Measurements from ENCODE around the gene SFXN2. TPM values are rescaled to one million over a fixed set of nuclear protein-coding genes. Genes with fewer than 3 reads are reported as not detected.

Gene SFXN2
- total and polyA plus RNA-seq, 8 donors = 5.6 to 21.6 (median 10.0) TPM

GRCh38 chr10:102673819-102674511, 40.5 kb upstream of the SFXN2 start:
- intact Hi-C loops (cut with DNase I) = no loop called here
- WGBS, 2 donors = 43 to 44% methylated on average over 19 of the region's 19 CpGs
- Histone ChIP-seq H3K4me3 (peak overlapping the region in 1 of 4 donors; percentile 11), H3K9me3 (no peaks in the 10 kb centered on the region), H3K4me1 (peaks cover 4 to 29% (median 12%) of the 10 kb centered on the region in 3 donors), H3K27me3 (no peaks in the 10 kb centered on the region), H3K27ac (peak overlapping the region in 2 of 4 donors; percentile 24 to 53), H3K36me3 (no peaks in the 10 kb centered on the region)
- FAIRE-seq (no peak), DNase-seq (peak in 2 of 6 donors; percentile 49 to 55), ATAC-seq (peak in 3 of 4 donors; percentile 2 to 41 (median 20))
- no peak for TF ChIP-seq CTCF (IDR thresholded peaks at IDR 0.05)

GRCh38 chr10:102674566-102674965, 39.9 kb upstream of the SFXN2 start:
- H3K27me3 ChIP-seq = no peaks in the 10 kb centered on the region
- peak overlapping the region in 2 of 4 donors; percentile 24 to 53 for H3K27ac ChIP-seq
- peaks cover 0 to 23% (median 12%) of the 10 kb centered on the region in 3 donors for H3K4me1 ChIP-seq
- no peak overlapping the region for H3K4me3 ChIP-seq
- ATAC-seq = no peak
- no peaks in the 10 kb centered on the region for H3K36me3 ChIP-seq
- H3K9me3 ChIP-seq = no peaks in the 10 kb centered on the region
- intact Hi-C loops (cut with DNase I) = no loop called here
- WGBS, 2 donors = 75 to 81% methylated on average over 2 of the region's 2 CpGs
- peak in 1 of 6 donors; percentile 4 for DNase-seq
- FAIRE-seq = no peak
- TF ChIP-seq CTCF (IDR thresholded peaks at IDR 0.05) = no peak

GRCh38 chr10:102675011-102675665, 39.3 kb upstream of the SFXN2 start:
- FAIRE-seq = no peak
- 65 to 68% methylated on average over 8 of the region's 8 CpGs for WGBS, 2 donors
- Histone ChIP-seq H3K4me3 (no peak overlapping the region), H3K9me3 (no peaks in the 10 kb centered on the region), H3K27ac (peak overlapping the region in 2 of 4 donors; percentile 51 to 53), H3K4me1 (peaks cover 0 to 17% (median 12%) of the 10 kb centered on the region in 3 donors), H3K36me3 (no peaks in the 10 kb centered on the region), H3K27me3 (no peaks in the 10 kb centered on the region)
- peak in 1 of 6 donors; percentile 24 for DNase-seq
- TF ChIP-seq CTCF (IDR thresholded peaks at IDR 0.05) = no peak
- ATAC-seq = no peak
- intact Hi-C loops (cut with DNase I) = no loop called here

GRCh38 chr10:102675666-102676533, 38.5 kb upstream of the SFXN2 start:
- intact Hi-C loops (cut with DNase I) = no loop called here

More at GRCh38 chr10:102675666-102676533, 38.5 kb upstream of the SFXN2 start:
- Histone ChIP-seq H3K27ac (peak overlapping the region in 2 of 4 donors; percentile 51 to 53), H3K9me3 (no peaks in the 10 kb centered on the region), H3K27me3 (no peaks in the 10 kb centered on the region), H3K36me3 (no peaks in the 10 kb centered on the region), H3K4me3 (no peak overlapping the region), H3K4me1 (peaks cover 0 to 17% (median 12%) of the 10 kb centered on the region in 3 donors)
- 55 to 62% methylated on average over 16 of the region's 16 CpGs for WGBS, 2 donors
- DNase-seq (peak in 3 of 6 donors; percentile 4 to 59 (median 23)), ATAC-seq (peak in 2 of 4 donors; percentile 18 to 32), FAIRE-seq (no peak)
- TF ChIP-seq CTCF (IDR thresholded peaks at IDR 0.05) = no peak

Data from pancreas (tissue), 10 donors.